IMR-90 (cell line): ENCODE measurements around the gene CSGALNACT2. TPM values are rescaled to one million over a fixed set of nuclear protein-coding genes. Genes with fewer than 3 reads are reported as not detected.

Experiments used
- ATAC-seq: fragments of 200-7000 bp; cut with Tn5 transposase; 2 replicates; pipeline ENCODE4 v1.9.1; 2020; ENCODE audit warnings: low read depth, mild to moderate bottlenecking, moderate library complexity
- BruUV-seq: library from RNA; stranded (reverse); fragments of 400-500 nt; replicated peaks from 2 replicates; lab custom pipeline; 2021; lab: Mats Ljungman, UMichigan
- CTCF ChIA-PET: fragments of 300-600 bp; formaldehyde crosslinking; extraction: SDS; loops from one replicate; lab custom pipeline; 2021; ENCODE audit warnings: antibody characterized with exemption; lab: Yijun Ruan, JAX
- POLR2A ChIA-PET: fragments of 300-600 bp; sonication (Branson Sonifier 250); formaldehyde crosslinking; loops from one replicate; lab custom pipeline; 2022; ENCODE audit warnings: antibody characterized with exemption; ENCODE audit not compliant: unreplicated experiment; lab: Charles Lee
- DNase-seq: peaks from one replicate; pipeline ENCODE4 v3.0.0; 2013
- H2AFZ ChIP-seq: replicated peaks from 2 replicates; pipeline ENCODE3; 2013; ENCODE audit warnings: low read length, mild to moderate bottlenecking; ENCODE audit not compliant: poor library complexity
- H2AK5ac ChIP-seq: 2 replicates; pipeline ENCODE4 v1.6.1; 2013; ENCODE audit warnings: low read depth, low read length, inconsistent platforms
- H2AK9ac ChIP-seq: replicated peaks from 2 replicates; pipeline ENCODE3; 2013; ENCODE audit warnings: mild to moderate bottlenecking, low read depth, low read length, moderate library complexity; ENCODE audit not compliant: poor library complexity
- H2BK120ac ChIP-seq: 2 replicates; pipeline ENCODE4 v1.6.1; 2013; ENCODE audit warnings: low read depth, low read length, inconsistent platforms
- H2BK15ac ChIP-seq: 3 replicates; pipeline ENCODE4 v1.6.1; 2013; ENCODE audit warnings: low read depth, low read length, inconsistent platforms
- H2BK20ac ChIP-seq: 2 replicates; pipeline ENCODE4 v1.6.1; 2013; ENCODE audit warnings: low read depth, mild to moderate bottlenecking, inconsistent platforms, low read length, moderate library complexity
- H2BK5ac ChIP-seq: 2 replicates; pipeline ENCODE4 v1.6.1; 2013; ENCODE audit warnings: mild to moderate bottlenecking, low read depth, low read length, inconsistent platforms; ENCODE audit not compliant: poor library complexity, severe bottlenecking
- H3K14ac ChIP-seq: replicated peaks from 2 replicates; pipeline ENCODE4 v1.6.1; 2013; ENCODE audit warnings: low read depth, low read length, inconsistent platforms
- H3K18ac ChIP-seq: 2 replicates; pipeline ENCODE4 v1.6.1; 2013; ENCODE audit warnings: low read depth, low read length, control low read depth
- H3K23ac ChIP-seq: 2 replicates; pipeline ENCODE4 v1.6.1; 2013; ENCODE audit warnings: low read depth, low read length, inconsistent platforms
- H3K27ac ChIP-seq: 2 replicates; pipeline ENCODE4 v1.5.1; 2013; ENCODE audit warnings: mild to moderate bottlenecking, control low read depth, low read length; ENCODE audit not compliant: insufficient read depth
- H3K27me3 ChIP-seq: 2 replicates; pipeline ENCODE4 v1.6.1; 2013; ENCODE audit warnings: low read length; ENCODE audit not compliant: control insufficient read depth, insufficient read depth
- H3K36me3 ChIP-seq: 2 replicates; pipeline ENCODE4 v1.6.1; 2013; ENCODE audit warnings: low read length, mixed read lengths; ENCODE audit not compliant: control insufficient read depth, insufficient read depth
- H3K4ac ChIP-seq: 2 replicates; pipeline ENCODE4 v1.6.1; 2013; ENCODE audit warnings: low read depth, low read length, inconsistent platforms
- H3K4me1 ChIP-seq: 2 replicates; pipeline ENCODE4 v1.6.1; 2013; ENCODE audit warnings: low read length, mixed read lengths; ENCODE audit not compliant: control insufficient read depth, insufficient read depth
- H3K4me2 ChIP-seq: 2 replicates; pipeline ENCODE4 v1.6.1; 2013; ENCODE audit warnings: low read depth, mild to moderate bottlenecking, control low read depth, low read length, moderate library complexity
- H3K4me3 ChIP-seq: 2 replicates; pipeline ENCODE4 v1.5.1; 2013; ENCODE audit warnings: low read depth, mild to moderate bottlenecking, control low read depth, low read length, moderate library complexity; ENCODE audit not compliant: insufficient read depth
- H3K56ac ChIP-seq: 2 replicates; pipeline ENCODE4 v1.6.1; 2013; ENCODE audit warnings: low read length, inconsistent platforms; ENCODE audit not compliant: insufficient read depth; ENCODE audit errors: extremely low read depth
- H3K79me1 ChIP-seq, 2 experiments: 2 replicates each; pipeline ENCODE4 v1.6.1; 2013; ENCODE audit warnings: low read length in 2 of 2, inconsistent platforms in 1 of 2, low read depth in 1 of 2
- H3K9ac ChIP-seq: 2 replicates; pipeline ENCODE4 v1.6.1; 2013; ENCODE audit warnings: low read depth, low read length, control low read depth
- H3K9me1 ChIP-seq: 2 replicates; pipeline ENCODE4 v1.6.1; 2013; ENCODE audit warnings: low read length, inconsistent platforms; ENCODE audit not compliant: insufficient read depth
- H3K9me3 ChIP-seq: 2 replicates; pipeline ENCODE4 v1.6.1; 2013; ENCODE audit warnings: low read length; ENCODE audit not compliant: control insufficient read depth, insufficient read depth
- H4K20me1 ChIP-seq: 2 replicates; pipeline ENCODE4 v1.6.1; 2013; ENCODE audit warnings: low read length, inconsistent platforms; ENCODE audit not compliant: insufficient read depth
- H4K5ac ChIP-seq: 2 replicates; pipeline ENCODE4 v1.6.1; 2013; ENCODE audit warnings: mild to moderate bottlenecking, low read depth, low read length, control low read depth
- H4K8ac ChIP-seq, 2 experiments: 2 replicates each; pipeline ENCODE4 v1.6.1; 2013; ENCODE audit warnings: low read depth in 2 of 2, low read length in 2 of 2, control low read depth in 1 of 2, inconsistent platforms in 1 of 2
- H4K91ac ChIP-seq: 2 replicates; pipeline ENCODE4 v1.6.1; 2013; ENCODE audit warnings: low read depth, low read length, inconsistent platforms; ENCODE audit not compliant: insufficient read depth
- BHLHE40 ChIP-seq: fragments of 150-350 bp; IDR thresholded peaks from 2 replicates; pipeline ENCODE4 v1.6.1; 2016; ENCODE audit warnings: mild to moderate bottlenecking, low read depth, low read length
- CEBPB ChIP-seq: IDR thresholded peaks from 2 replicates; pipeline ENCODE4 v1.6.1; 2012; ENCODE audit warnings: low read depth, low read length, improper control_type of control experiment
- CTCF ChIP-seq: conservative IDR thresholded peaks from 2 replicates; pipeline ENCODE4 v1.5.1; 2012; ENCODE audit warnings: mild to moderate bottlenecking, low read depth, low read length, improper control_type of control experiment
- ELK1 ChIP-seq: fragments of 150-350 bp; IDR thresholded peaks from 2 replicates; pipeline ENCODE4 v1.6.1; 2016; ENCODE audit warnings: low read depth, mild to moderate bottlenecking, low read length, moderate library complexity, borderline replicate concordance
- NFE2L2 ChIP-seq: fragments of 150-350 bp; IDR thresholded peaks from 2 replicates; pipeline ENCODE4 v1.6.1; 2016; ENCODE audit warnings: low read depth, mild to moderate bottlenecking, low read length
- POLR2A ChIP-seq: IDR thresholded peaks from 2 replicates; pipeline ENCODE4 v1.6.1; 2012; ENCODE audit warnings: mild to moderate bottlenecking, low read depth, low read length
- RAD21 ChIP-seq: IDR thresholded peaks from 2 replicates; pipeline ENCODE4 v1.6.1; 2012; ENCODE audit warnings: low read length, improper control_type of control experiment
- RCOR1 ChIP-seq: IDR thresholded peaks from 2 replicates; pipeline ENCODE4 v1.6.1; 2012; ENCODE audit warnings: mild to moderate bottlenecking, low read length, improper control_type of control experiment; ENCODE audit not compliant: insufficient replicate concordance
- SMC3 ChIP-seq: fragments of 150-350 bp; IDR thresholded peaks from 2 replicates; pipeline ENCODE4 v1.6.1; 2016; ENCODE audit warnings: low read depth, mild to moderate bottlenecking, antibody characterized with exemption, low read length, moderate library complexity
- USF2 ChIP-seq: fragments of 150-350 bp; IDR thresholded peaks from 2 replicates; pipeline ENCODE4 v1.6.1; 2017; ENCODE audit warnings: mild to moderate bottlenecking, antibody characterized with exemption, low read length, low read depth
- WGBS, 2 experiments: methylation state at CpG; one replicate each; pipeline versions ENCODE4 v1.1.5 to v1.1.7; 2013; ENCODE audit warnings: missing lambda C conversion rate in 2 of 2; ENCODE audit not compliant: insufficient read length in 1 of 2; ENCODE audit errors: extremely low coverage in 2 of 2; 5-methylcytosine and 5-hydroxymethylcytosine counted together
- dilution Hi-C: fragments of 300-500 bp; cut with HindIII; formaldehyde crosslinking; loops from one replicate; pipeline ENCODE4 v1.14.3; 2018; ENCODE audit warnings: low sequenced_read_pairs; ENCODE audit not compliant: unreplicated experiment
- in situ Hi-C: fragments of 300-500 bp; cut with MboI; formaldehyde crosslinking; loops from 3 replicates; pipeline ENCODE4 v1.14.3; 2019; ENCODE audit warnings: low sequenced_read_pairs, inconsistent platforms, mixed read lengths
- intact Hi-C: fragments of 100-400 bp; cut with micrococcal nuclease; formaldehyde crosslinking; loops from 2 replicates; pipeline ENCODE4 v1.10.0; 2022
- polyA plus RNA-seq, 3 experiments: library from polyadenylated mRNA; depleted of rRNA; stranded (reverse); fragments of >200 nt; gene quantifications; 2 replicates each; pipeline ENCODE4 v1.2.3, GENCODE V29; 2012; ENCODE audit warnings: low replicate concordance in 1 of 3
- total RNA-seq: library from RNA; depleted of rRNA; stranded (reverse); fragments of >200 nt; gene quantifications from 2 replicates; pipeline ENCODE4 v1.2.3, GENCODE V29; 2012

The CSGALNACT2 gene
- total and polyA plus RNA-seq, 2 of the 4 experiments (the other 2 are of a cell fraction): 6.5 to 13.1 TPM

DNA sequence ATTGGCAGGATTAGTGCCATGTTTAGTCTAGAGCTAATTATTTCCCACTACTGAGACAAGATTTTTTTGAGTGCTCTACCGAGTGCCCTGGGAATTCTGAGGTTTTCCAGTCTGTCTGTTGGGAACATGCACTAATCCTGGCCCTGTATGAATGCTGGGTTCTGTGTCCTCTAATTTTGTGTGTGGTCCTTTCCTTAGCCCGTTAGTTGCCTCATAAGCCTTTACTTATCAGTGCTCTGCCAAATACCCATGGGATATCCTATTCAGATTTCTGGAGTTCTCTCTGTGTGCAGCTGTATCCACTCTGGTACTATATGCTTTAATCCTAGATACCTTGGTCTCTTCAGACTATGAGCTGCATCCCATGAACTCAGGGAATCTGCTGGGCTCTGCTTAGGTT, 13.1 kb downstream of the CSGALNACT2 start:
- TF ChIP-seq CEBPB (no peak), RAD21 (no peak), POLR2A (no peak), USF2 (no peak), SMC3 (no peak), ELK1 (no peak), RCOR1 (no peak), CTCF (no peak), BHLHE40 (no peak), NFE2L2 (no peak)
- no peak overlapping the region for H2AFZ ChIP-seq
- no peak overlapping the region for H3K9ac ChIP-seq
- ChIA-PET CTCF (no interaction called here), POLR2A (no interaction called here)
- no peak overlapping the region for H3K4me2 ChIP-seq
- no peak overlapping the region for H2BK15ac ChIP-seq
- no peak overlapping the region for H2BK20ac ChIP-seq
- no peaks in the 10 kb centered on the region for H3K36me3 ChIP-seq
- BruUV-seq: no TSS peak
- H2BK120ac ChIP-seq: no peak overlapping the region
- no peak overlapping the region for H3K18ac ChIP-seq
- H2AK5ac ChIP-seq: no peak overlapping the region
- peaks cover 2% of the 10 kb centered on the region; the same call in 1 of the 2 replicates for H3K4me1 ChIP-seq
- no peaks in the 10 kb centered on the region for H3K9me1 ChIP-seq
- no peak overlapping the region for H3K14ac ChIP-seq
- no peak overlapping the region for H4K8ac ChIP-seq
- no peak overlapping the region; the same call in 1 of the 2 replicates for H4K91ac ChIP-seq
- ATAC-seq: peak; percentile 27; the same call in 1 of the 2 replicates
- intact Hi-C loops (no loop called here), in situ Hi-C loops (no loop called here), dilution Hi-C loops (no loop called here)
- H2AK9ac ChIP-seq: peak overlapping the region; percentile 55
- H3K4ac ChIP-seq: no peak overlapping the region
- H3K56ac ChIP-seq: no peak overlapping the region; the same call in 1 of the 2 replicates
- WGBS, 2 experiments: no CpG with 5 or more reads among the region's 2 CpGs
- DNase-seq: no peak
- no peaks in the 10 kb centered on the region for H3K9me3 ChIP-seq
- H3K27me3 ChIP-seq: no peaks in the 10 kb centered on the region
- no peak overlapping the region for H3K23ac ChIP-seq
- H4K5ac ChIP-seq: no peak overlapping the region
- H2BK5ac ChIP-seq: no peak overlapping the region
- H3K4me3 ChIP-seq: no peak overlapping the region
- H3K79me1 ChIP-seq: peaks cover 21 to 23% of the 10 kb centered on the region in 2 experiments
- H3K27ac ChIP-seq: no peak overlapping the region
- H4K20me1 ChIP-seq: peaks cover 46% of the 10 kb centered on the region
